Coronary artery (tissue), 2 donors: ENCODE measurements around the gene UBE2I.
"Not testable (repeated sequence)": the region's sequence is repeated elsewhere in the genome, so short reads cannot be mapped to it uniquely, and the experiment has no call there.

ENCODE experiments used
- DNase-seq: peaks from one replicate; pipeline ENCODE4 v3.0.0-alpha.2; 2017; ENCODE audit warnings: low spot score
- H3K27ac ChIP-seq, 2 donors: fragments of 200-600 bp; sonication (generic); one replicate each; pipeline ENCODE4 v1.5.1; 2016 to 2019
- H3K4me3 ChIP-seq: fragments of 200-600 bp; sonication (generic); 2 replicates; pipeline ENCODE4 v1.5.1; 2016; ENCODE audit warnings: mild to moderate bottlenecking, moderate library complexity
- CTCF ChIP-seq: fragments of 200-600 bp; sonication (generic); IDR thresholded peaks from one replicate; pipeline ENCODE4 v1.5.1; 2019; ENCODE audit warnings: antibody characterized with exemption

The UBE2I gene

GRCh38 chr16:1325673-1326371, 16.4 kb downstream of the UBE2I start:
- Histone ChIP-seq H3K4me3 (no peak overlapping the region), H3K27ac (no peak overlapping the region)
- DNase-seq: no peak
- TF ChIP-seq CTCF: no peak

GRCh38 chr16:1326391-1326790, 17.0 kb downstream of the UBE2I start:
- Histone ChIP-seq H3K27ac (no peak overlapping the region), H3K4me3 (no peak overlapping the region)
- TF ChIP-seq CTCF: no peak
- no peak for DNase-seq

- no peak for DNase-seq
- no peak overlapping the region for H3K4me3 ChIP-seq
- no peak overlapping the region for H3K27ac ChIP-seq
- TF ChIP-seq CTCF: no peak
Observed at GRCh38 chr16:1326946-1327618, 17.6 kb downstream of the UBE2I start.

GRCh38 chr16:1327619-1327947, 18.1 kb downstream of the UBE2I start:
- DNase-seq: no peak
- Histone ChIP-seq H3K27ac (no peak overlapping the region), H3K4me3 (no peak overlapping the region)
- no peak for TF ChIP-seq CTCF

- not testable (repeated sequence) for DNase-seq, H3K4me3 ChIP-seq, H3K27ac ChIP-seq
Observed at GRCh38 chr16:1328136-1328535, 18.7 kb downstream of the UBE2I start.

GRCh38 chr16:1328961-1329360, 19.5 kb downstream of the UBE2I start:
- DNase-seq, H3K27ac ChIP-seq, H3K4me3 ChIP-seq: not testable (repeated sequence)

GRCh38 chr16:1330260-1330914, 21.0 kb downstream of the UBE2I start:
- Histone ChIP-seq H3K27ac (no peak overlapping the region), H3K4me3 (no peak overlapping the region)
- TF ChIP-seq CTCF: no peak
- DNase-seq: no peak
